ENCODE data around the gene TPH2. TPM values are rescaled to one million over a fixed set of nuclear protein-coding genes. Genes with fewer than 3 reads are reported as not detected.

TPH2 gene
- polyA plus RNA-seq, 1 donor (not counting 4 experiments of a cell fraction or from before 2014, with no cell fraction given): not detected

DNA sequence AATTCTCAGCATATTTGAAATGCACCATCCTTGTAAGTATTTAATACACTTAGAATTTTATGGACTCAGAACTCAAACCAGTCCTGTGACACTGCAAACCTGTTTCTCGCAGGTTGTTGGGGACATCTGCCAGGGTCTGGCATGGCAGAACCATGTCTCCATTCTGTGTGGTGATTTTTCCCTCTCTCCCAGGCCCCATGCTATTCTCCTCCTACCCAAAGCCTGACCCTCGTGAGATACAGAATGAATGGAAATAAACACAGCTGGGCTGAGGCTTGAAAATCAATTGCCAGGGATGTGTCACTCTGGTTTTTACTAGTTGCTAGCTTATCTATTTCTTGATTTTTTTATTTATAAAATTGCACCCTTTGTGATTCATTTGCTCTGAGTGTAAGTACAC, 19.8 kb downstream of the TPH2 start:
- no peaks in the 10 kb centered on the region for H3K27me3 ChIP-seq (ENCODE audit: control insufficient read depth, extremely low read depth, insufficient read depth, low read length)
- dilution Hi-C loops (cut with MboI; ENCODE audit: extremely low pct_ligation_motif_present, low sequenced_read_pairs): no loop called here
- H3K36me3 ChIP-seq (ENCODE audit: control insufficient read depth in 2 of 2, extremely low read depth in 1 of 2, insufficient read depth in 2 of 2, low read length in 2 of 2): no peaks in the 10 kb centered on the region
- no peak for FAIRE-seq
- H4K20me1 ChIP-seq (ENCODE audit: control insufficient read depth, extremely low read depth, insufficient read depth, low read length): no peaks in the 10 kb centered on the region
- TF ChIP-seq, protein P1, sequence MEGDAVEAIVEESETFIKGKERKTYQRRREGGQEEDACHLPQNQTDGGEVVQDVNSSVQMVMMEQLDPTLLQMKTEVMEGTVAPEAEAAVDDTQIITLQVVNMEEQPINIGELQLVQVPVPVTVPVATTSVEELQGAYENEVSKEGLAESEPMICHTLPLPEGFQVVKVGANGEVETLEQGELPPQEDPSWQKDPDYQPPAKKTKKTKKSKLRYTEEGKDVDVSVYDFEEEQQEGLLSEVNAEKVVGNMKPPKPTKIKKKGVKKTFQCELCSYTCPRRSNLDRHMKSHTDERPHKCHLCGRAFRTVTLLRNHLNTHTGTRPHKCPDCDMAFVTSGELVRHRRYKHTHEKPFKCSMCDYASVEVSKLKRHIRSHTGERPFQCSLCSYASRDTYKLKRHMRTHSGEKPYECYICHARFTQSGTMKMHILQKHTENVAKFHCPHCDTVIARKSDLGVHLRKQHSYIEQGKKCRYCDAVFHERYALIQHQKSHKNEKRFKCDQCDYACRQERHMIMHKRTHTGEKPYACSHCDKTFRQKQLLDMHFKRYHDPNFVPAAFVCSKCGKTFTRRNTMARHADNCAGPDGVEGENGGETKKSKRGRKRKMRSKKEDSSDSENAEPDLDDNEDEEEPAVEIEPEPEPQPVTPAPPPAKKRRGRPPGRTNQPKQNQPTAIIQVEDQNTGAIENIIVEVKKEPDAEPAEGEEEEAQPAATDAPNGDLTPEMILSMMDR (optimal IDR thresholded peaks at IDR 0.05 in 1 of 3, IDR thresholded peaks at IDR 0.05 in 1 of 3, conservative IDR thresholded peaks at IDR 0.05 in 1 of 3; ENCODE audit: extremely low read depth in 1 of 3, insufficient read depth in 2 of 3, low read length in 3 of 3): no peak
- TF ChIP-seq EZH2 (IDR thresholded peaks at IDR 0.05; ENCODE audit: low read length): no peak
- no peaks in the 10 kb centered on the region for H3K9me1 ChIP-seq (ENCODE audit: control insufficient read depth, extremely low read depth, insufficient read depth, low read length)
- H3K9ac ChIP-seq (ENCODE audit: control insufficient read depth, extremely low read depth, insufficient read depth, low read length): no peak overlapping the region
- H3K4me2 ChIP-seq (ENCODE audit: control insufficient read depth, extremely low read depth, insufficient read depth, low read depth, low read length): no peak overlapping the region
- no peaks in the 10 kb centered on the region for H3K79me2 ChIP-seq (ENCODE audit: control insufficient read depth, insufficient read depth, low read length)
- H3K27ac ChIP-seq (ENCODE audit: control insufficient read depth, insufficient read depth, low read length): no peak overlapping the region
- H3K4me1 ChIP-seq (ENCODE audit: control insufficient read depth, extremely low read depth, insufficient read depth, low read length): no peaks in the 10 kb centered on the region
- no peak overlapping the region for H3K4me3 ChIP-seq (ENCODE audit: control insufficient read depth in 2 of 3, extremely low read depth in 1 of 3, insufficient read depth in 2 of 3, low read depth in 1 of 3, low read length in 3 of 3)
- no peak for DNase-seq (ENCODE audit: low read depth, low spot score)
- no peaks in the 10 kb centered on the region for H3K9me3 ChIP-seq (ENCODE audit: control insufficient read depth, low read depth, low read length)
- no peak overlapping the region for H2AFZ ChIP-seq (ENCODE audit: control insufficient read depth, low read length)

DNA sequence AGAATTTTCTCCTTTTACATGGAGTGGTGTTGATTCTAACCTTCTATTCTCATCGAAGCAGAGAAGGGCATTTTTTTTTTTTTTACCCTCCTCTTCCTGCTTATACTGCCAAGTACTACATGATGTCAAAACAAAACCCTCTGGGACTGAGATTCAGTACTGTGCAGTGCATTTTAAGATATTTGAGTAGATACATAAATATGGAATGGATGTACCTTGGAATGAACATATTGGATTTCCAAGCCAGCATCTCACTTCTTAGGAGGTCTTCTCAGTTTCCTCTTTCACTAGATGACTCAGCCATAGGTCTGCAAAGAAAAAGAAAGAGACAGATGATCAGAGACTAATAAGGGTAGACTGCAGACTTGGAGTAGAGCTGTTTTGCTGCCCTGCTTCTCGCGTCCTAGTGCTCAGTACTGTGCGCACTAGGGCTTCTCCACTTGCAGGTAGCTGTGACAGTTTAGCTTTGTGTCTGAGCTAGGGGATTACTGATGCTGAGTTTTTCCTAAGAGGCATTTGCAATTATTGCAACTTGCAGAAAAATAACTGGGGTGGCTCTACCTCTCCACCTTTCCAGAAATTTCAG, 20.4 kb downstream of the TPH2 start:
- dilution Hi-C loops (cut with MboI; ENCODE audit: extremely low pct_ligation_motif_present, low sequenced_read_pairs): no loop called here
- no peaks in the 10 kb centered on the region for H3K27me3 ChIP-seq (ENCODE audit: control insufficient read depth, extremely low read depth, insufficient read depth, low read length)
- DNase-seq (ENCODE audit: low read depth, low spot score): no peak
- H3K4me1 ChIP-seq (ENCODE audit: control insufficient read depth, extremely low read depth, insufficient read depth, low read length): no peaks in the 10 kb centered on the region
- H2AFZ ChIP-seq (ENCODE audit: control insufficient read depth, low read length): no peak overlapping the region
- H3K9ac ChIP-seq (ENCODE audit: control insufficient read depth, extremely low read depth, insufficient read depth, low read length): no peak overlapping the region
- TF ChIP-seq, protein P1 (optimal IDR thresholded peaks at IDR 0.05 in 1 of 3, IDR thresholded peaks at IDR 0.05 in 1 of 3, conservative IDR thresholded peaks at IDR 0.05 in 1 of 3; ENCODE audit: extremely low read depth in 1 of 3, insufficient read depth in 2 of 3, low read length in 3 of 3): no peak
- no peak for TF ChIP-seq EZH2 (IDR thresholded peaks at IDR 0.05; ENCODE audit: low read length)
- H4K20me1 ChIP-seq (ENCODE audit: control insufficient read depth, extremely low read depth, insufficient read depth, low read length): no peaks in the 10 kb centered on the region
- no peak overlapping the region for H3K4me2 ChIP-seq (ENCODE audit: control insufficient read depth, extremely low read depth, insufficient read depth, low read depth, low read length)
- no peaks in the 10 kb centered on the region for H3K36me3 ChIP-seq (ENCODE audit: control insufficient read depth in 2 of 2, extremely low read depth in 1 of 2, insufficient read depth in 2 of 2, low read length in 2 of 2)
- H3K27ac ChIP-seq (ENCODE audit: control insufficient read depth, insufficient read depth, low read length): no peak overlapping the region
- H3K9me3 ChIP-seq (ENCODE audit: control insufficient read depth, low read depth, low read length): no peaks in the 10 kb centered on the region
- no peaks in the 10 kb centered on the region for H3K79me2 ChIP-seq (ENCODE audit: control insufficient read depth, insufficient read depth, low read length)
- H3K4me3 ChIP-seq (ENCODE audit: control insufficient read depth in 2 of 3, extremely low read depth in 1 of 3, insufficient read depth in 2 of 3, low read depth in 1 of 3, low read length in 3 of 3): no peak overlapping the region
- H3K9me1 ChIP-seq (ENCODE audit: control insufficient read depth, extremely low read depth, insufficient read depth, low read length): no peaks in the 10 kb centered on the region
- FAIRE-seq: no peak

Data from keratinocyte (primary cell).